OCI-LY7 (cell line): ENCODE data around the gene NFATC1.

Source experiments
- EZH2phosphoT487 ChIP-seq: fragments of 200-600 bp; sonication (generic); IDR thresholded peaks from 2 replicates; pipeline ENCODE4 v1.6.1; 2018; ENCODE audit warnings: low read depth, borderline replicate concordance, mild to moderate bottlenecking, mixed run types, antibody characterized with exemption, low read length, moderate library complexity, mixed read lengths
- TF ChIP-seq, protein P1 (sequence below): fragments of 200-600 bp; sonication (generic); conservative IDR thresholded peaks from 2 replicates; pipeline ENCODE4 v1.5.1; 2014; ENCODE audit warnings: mild to moderate bottlenecking, antibody characterized with exemption, low read length, moderate library complexity, mixed read lengths

DNA sequence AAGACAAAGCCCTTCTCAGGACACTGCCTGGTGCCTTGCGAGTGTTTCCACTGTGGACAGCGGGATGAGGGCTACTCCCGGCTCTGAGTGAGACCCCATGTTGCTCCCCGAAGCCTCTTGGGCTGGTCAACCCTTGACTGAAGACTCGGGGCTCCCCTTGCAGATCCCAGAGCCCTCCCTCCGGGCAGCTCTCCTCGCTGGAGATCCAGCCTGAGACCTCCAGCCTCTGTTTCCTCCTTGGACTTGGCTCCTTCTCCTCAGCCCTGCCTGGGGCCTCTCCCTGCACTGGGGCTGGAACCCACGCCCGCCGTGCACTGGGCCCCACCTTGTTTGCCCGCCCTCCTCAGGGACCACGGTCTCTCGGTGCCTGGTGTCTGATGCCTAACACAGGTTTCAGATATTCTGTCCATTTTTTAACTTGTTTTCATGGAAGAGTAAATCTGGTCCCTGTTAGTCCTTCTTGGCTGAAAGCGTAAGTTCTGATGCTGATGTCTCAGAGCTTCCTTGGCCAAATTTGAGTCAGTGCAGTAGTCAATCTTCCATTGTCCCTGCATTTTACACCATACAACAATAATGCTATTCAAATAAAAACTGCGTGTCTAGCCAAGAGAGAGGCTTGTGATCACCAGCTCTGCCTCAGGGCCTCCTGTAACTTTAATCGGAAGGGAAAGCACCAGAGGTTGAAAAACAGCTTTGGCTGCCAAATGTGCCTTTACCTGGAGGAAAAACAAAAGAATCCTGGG is 144.6 kb downstream of the NFATC1 start:
- TF ChIP-seq, protein P1, sequence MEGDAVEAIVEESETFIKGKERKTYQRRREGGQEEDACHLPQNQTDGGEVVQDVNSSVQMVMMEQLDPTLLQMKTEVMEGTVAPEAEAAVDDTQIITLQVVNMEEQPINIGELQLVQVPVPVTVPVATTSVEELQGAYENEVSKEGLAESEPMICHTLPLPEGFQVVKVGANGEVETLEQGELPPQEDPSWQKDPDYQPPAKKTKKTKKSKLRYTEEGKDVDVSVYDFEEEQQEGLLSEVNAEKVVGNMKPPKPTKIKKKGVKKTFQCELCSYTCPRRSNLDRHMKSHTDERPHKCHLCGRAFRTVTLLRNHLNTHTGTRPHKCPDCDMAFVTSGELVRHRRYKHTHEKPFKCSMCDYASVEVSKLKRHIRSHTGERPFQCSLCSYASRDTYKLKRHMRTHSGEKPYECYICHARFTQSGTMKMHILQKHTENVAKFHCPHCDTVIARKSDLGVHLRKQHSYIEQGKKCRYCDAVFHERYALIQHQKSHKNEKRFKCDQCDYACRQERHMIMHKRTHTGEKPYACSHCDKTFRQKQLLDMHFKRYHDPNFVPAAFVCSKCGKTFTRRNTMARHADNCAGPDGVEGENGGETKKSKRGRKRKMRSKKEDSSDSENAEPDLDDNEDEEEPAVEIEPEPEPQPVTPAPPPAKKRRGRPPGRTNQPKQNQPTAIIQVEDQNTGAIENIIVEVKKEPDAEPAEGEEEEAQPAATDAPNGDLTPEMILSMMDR, result no peak
- no peak for TF ChIP-seq EZH2phosphoT487
